HEK293 (cell line): ENCODE results near the gene MORN3.
"Not testable (repeated sequence)": the region's sequence is repeated elsewhere in the genome, so short reads cannot be mapped to it uniquely, and the experiment has no call there.

Source experiments
- CTCF ChIA-PET: fragments of 350-600 bp; formaldehyde crosslinking; extraction: SDS; loops from one replicate; lab custom pipeline; 2021; ENCODE audit warnings: antibody characterized with exemption; lab: Yijun Ruan, JAX
- POLR2A ChIA-PET: fragments of 300-600 bp; formaldehyde crosslinking; extraction: SDS; loops from one replicate; lab custom pipeline; 2020; ENCODE audit warnings: antibody characterized with exemption, inconsistent platforms; lab: Yijun Ruan, JAX
- H3K27ac ChIP-seq: fragments of 200-500 bp; sonication (Bioruptor generic); 2 replicates; pipeline ENCODE4 v1.5.1; 2014; ENCODE audit warnings: low read depth, low read length, control low read depth, inconsistent platforms; ENCODE audit errors: extremely low read depth
- H3K36me3 ChIP-seq, 2 experiments: fragments of 200-500 bp in 1 of 2; sonication (Bioruptor generic) in 1 of 2; 1 replicate in 1 of 2; 2 replicates in 1 of 2; pipeline ENCODE4 v1.5.1; 2014 to 2017; ENCODE audit warnings: inconsistent platforms in 2 of 2, low read length in 2 of 2; ENCODE audit not compliant: control insufficient read depth in 2 of 2, insufficient read depth in 1 of 2
- H3K4me1 ChIP-seq: fragments of 200-500 bp; sonication (Bioruptor generic); 2 replicates; pipeline ENCODE4 v1.5.1; 2014; ENCODE audit warnings: mild to moderate bottlenecking, low read length, inconsistent platforms; ENCODE audit not compliant: control insufficient read depth, insufficient read depth
- H3K4me3 ChIP-seq: 2 replicates; pipeline ENCODE4 v1.5.1; 2011; ENCODE audit warnings: low read depth, mild to moderate bottlenecking, control low read depth, low read length, moderate library complexity
- H3K9me3 ChIP-seq: fragments of 200-500 bp; sonication (Bioruptor generic); 2 replicates; pipeline ENCODE4 v1.5.1; 2014; ENCODE audit warnings: low read depth, low read length, inconsistent platforms; ENCODE audit not compliant: control insufficient read depth, insufficient read depth
- PRDM1 ChIP-seq: fragments of 450-650 bp; formaldehyde crosslinking; IDR thresholded peaks from 2 replicates; pipeline ENCODE4; 2016; ENCODE audit warnings: missing biosample characterization, missing genetic modification characterization
- SP2 ChIP-seq: fragments of 450-650 bp; formaldehyde crosslinking; IDR thresholded peaks from 2 replicates; pipeline ENCODE4 v1.5.1; 2016; ENCODE audit warnings: missing biosample characterization, missing genetic modification characterization
- ZBTB10 ChIP-seq: fragments of 450-650 bp; formaldehyde crosslinking; IDR thresholded peaks from 2 replicates; pipeline ENCODE4 v1.5.1; 2016; ENCODE audit warnings: missing biosample characterization, missing genetic modification characterization
- ZNF366 ChIP-seq: fragments of 450-650 bp; formaldehyde crosslinking; conservative IDR thresholded peaks from 2 replicates; pipeline ENCODE4 v1.5.1; 2016; ENCODE audit warnings: missing biosample characterization, missing genetic modification characterization
- ZNF423 ChIP-seq: fragments of 450-650 bp; formaldehyde crosslinking; IDR thresholded peaks from 2 replicates; pipeline ENCODE4 v1.5.1; 2016; ENCODE audit warnings: missing biosample characterization, missing genetic modification characterization
- TF ChIP-seq, protein P1 (sequence below): fragments of 450-650 bp; formaldehyde crosslinking; IDR thresholded peaks from 2 replicates; pipeline ENCODE4 v1.5.1; 2016; ENCODE audit warnings: missing biosample characterization, missing genetic modification characterization
- TF ChIP-seq, protein P2 (sequence below): fragments of 450-650 bp; formaldehyde crosslinking; IDR thresholded peaks from 2 replicates; pipeline ENCODE4 v1.5.1; 2016; ENCODE audit warnings: missing biosample characterization, missing genetic modification characterization
- TF ChIP-seq, protein P3 (sequence below): fragments of 450-650 bp; formaldehyde crosslinking; IDR thresholded peaks from 2 replicates; pipeline ENCODE4 v1.5.1; 2016; ENCODE audit warnings: missing biosample characterization, missing genetic modification characterization
- TF ChIP-seq, protein P4 (sequence below): fragments of 450-650 bp; formaldehyde crosslinking; IDR thresholded peaks from 2 replicates; pipeline ENCODE4 v1.5.1; 2016; ENCODE audit warnings: missing biosample characterization, missing genetic modification characterization, low read depth

Gene MORN3

DNA sequence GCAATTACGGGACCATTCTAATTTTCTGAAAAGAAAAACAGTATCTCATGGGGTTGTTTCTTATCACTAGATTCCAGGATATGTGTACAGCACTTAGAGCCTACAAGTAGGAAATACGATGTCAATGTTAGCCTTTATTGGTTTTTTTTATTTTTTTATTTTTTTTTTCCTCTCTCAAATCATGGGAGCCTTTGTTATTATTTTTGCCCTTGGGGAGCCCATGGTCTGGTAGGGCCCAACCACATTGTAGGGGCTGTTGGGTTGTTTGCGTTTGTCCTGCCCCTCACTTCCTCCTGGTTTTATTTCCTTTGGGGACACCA lies 5.9 kb downstream of the MORN3 start (continued):
- TF ChIP-seq, protein P1, sequence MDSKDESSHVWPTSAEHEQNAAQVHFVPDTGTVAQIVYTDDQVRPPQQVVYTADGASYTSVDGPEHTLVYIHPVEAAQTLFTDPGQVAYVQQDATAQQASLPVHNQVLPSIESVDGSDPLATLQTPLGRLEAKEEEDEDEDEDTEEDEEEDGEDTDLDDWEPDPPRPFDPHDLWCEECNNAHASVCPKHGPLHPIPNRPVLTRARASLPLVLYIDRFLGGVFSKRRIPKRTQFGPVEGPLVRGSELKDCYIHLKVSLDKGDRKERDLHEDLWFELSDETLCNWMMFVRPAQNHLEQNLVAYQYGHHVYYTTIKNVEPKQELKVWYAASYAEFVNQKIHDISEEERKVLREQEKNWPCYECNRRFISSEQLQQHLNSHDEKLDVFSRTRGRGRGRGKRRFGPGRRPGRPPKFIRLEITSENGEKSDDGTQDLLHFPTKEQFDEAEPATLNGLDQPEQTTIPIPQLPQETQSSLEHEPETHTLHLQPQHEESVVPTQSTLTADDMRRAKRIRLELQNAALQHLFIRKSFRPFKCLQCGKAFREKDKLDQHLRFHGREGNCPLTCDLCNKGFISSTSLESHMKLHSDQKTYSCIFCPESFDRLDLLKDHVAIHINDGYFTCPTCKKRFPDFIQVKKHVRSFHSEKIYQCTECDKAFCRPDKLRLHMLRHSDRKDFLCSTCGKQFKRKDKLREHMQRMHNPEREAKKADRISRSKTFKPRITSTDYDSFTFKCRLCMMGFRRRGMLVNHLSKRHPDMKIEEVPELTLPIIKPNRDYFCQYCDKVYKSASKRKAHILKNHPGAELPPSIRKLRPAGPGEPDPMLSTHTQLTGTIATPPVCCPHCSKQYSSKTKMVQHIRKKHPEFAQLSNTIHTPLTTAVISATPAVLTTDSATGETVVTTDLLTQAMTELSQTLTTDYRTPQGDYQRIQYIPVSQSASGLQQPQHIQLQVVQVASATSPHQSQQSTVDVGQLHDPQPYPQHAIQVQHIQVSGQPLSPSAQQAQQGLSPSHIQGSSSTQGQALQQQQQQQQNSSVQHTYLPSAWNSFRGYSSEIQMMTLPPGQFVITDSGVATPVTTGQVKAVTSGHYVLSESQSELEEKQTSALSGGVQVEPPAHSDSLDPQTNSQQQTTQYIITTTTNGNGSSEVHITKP (tag by site-specific recombination): peak; percentile 96
- TF ChIP-seq, protein P2, sequence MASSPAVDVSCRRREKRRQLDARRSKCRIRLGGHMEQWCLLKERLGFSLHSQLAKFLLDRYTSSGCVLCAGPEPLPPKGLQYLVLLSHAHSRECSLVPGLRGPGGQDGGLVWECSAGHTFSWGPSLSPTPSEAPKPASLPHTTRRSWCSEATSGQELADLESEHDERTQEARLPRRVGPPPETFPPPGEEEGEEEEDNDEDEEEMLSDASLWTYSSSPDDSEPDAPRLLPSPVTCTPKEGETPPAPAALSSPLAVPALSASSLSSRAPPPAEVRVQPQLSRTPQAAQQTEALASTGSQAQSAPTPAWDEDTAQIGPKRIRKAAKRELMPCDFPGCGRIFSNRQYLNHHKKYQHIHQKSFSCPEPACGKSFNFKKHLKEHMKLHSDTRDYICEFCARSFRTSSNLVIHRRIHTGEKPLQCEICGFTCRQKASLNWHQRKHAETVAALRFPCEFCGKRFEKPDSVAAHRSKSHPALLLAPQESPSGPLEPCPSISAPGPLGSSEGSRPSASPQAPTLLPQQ (tag by site-specific recombination): 0 out of 2 replicates have a peak, but pooled peaks have one; percentile 16
- TF ChIP-seq PRDM1 (tag by site-specific recombination) (no peak), ZNF423 (tag by site-specific recombination) (no peak), SP2 (tag by site-specific recombination) (no peak), ZBTB10 (tag by site-specific recombination) (no peak)
- TF ChIP-seq, protein P3, sequence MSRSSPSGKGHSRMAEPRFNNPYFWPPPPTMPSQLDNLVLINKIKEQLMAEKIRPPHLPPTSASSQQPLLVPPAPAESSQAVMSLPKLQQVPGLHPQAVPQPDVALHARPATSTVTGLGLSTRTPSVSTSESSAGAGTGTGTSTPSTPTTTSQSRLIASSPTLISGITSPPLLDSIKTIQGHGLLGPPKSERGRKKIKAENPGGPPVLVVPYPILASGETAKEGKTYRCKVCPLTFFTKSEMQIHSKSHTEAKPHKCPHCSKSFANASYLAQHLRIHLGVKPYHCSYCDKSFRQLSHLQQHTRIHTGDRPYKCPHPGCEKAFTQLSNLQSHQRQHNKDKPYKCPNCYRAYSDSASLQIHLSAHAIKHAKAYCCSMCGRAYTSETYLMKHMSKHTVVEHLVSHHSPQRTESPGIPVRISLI: peak; percentile 88
- TF ChIP-seq, protein P4, sequence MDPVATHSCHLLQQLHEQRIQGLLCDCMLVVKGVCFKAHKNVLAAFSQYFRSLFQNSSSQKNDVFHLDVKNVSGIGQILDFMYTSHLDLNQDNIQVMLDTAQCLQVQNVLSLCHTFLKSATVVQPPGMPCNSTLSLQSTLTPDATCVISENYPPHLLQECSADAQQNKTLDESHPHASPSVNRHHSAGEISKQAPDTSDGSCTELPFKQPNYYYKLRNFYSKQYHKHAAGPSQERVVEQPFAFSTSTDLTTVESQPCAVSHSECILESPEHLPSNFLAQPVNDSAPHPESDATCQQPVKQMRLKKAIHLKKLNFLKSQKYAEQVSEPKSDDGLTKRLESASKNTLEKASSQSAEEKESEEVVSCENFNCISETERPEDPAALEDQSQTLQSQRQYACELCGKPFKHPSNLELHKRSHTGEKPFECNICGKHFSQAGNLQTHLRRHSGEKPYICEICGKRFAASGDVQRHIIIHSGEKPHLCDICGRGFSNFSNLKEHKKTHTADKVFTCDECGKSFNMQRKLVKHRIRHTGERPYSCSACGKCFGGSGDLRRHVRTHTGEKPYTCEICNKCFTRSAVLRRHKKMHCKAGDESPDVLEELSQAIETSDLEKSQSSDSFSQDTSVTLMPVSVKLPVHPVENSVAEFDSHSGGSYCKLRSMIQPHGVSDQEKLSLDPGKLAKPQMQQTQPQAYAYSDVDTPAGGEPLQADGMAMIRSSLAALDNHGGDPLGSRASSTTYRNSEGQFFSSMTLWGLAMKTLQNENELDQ (tag by site-specific recombination): no peak

- POLR2A ChIA-PET, H3K27ac ChIP-seq, H3K9me3 ChIP-seq, H3K36me3 ChIP-seq, H3K4me1 ChIP-seq, H3K4me3 ChIP-seq: not testable (repeated sequence)
- CTCF ChIA-PET: interaction anchor here (0.6 to 1.1 kb wide), 7 partner anchors 8 to 166 kb away, joined by 3 to 9 read pairs (median 3); partner anchors contain the start of gene MORN3
- peak; percentile 92 for TF ChIP-seq ZNF366 (tag by site-specific recombination)
These were observed 7.9 kb downstream of the MORN3 start for GRCh38 chr12:121661353-121662105.
